HG03175 (cell line): ENCODE measurements around the gene PRR36.

Experiments
- ATAC-seq: cut with Tn5 transposase; IDR thresholded peaks from one replicate; pipeline ENCODE4 v1.9.1; 2021; ENCODE audit warnings: mild to moderate bottlenecking, moderate library complexity; ENCODE audit not compliant: unreplicated experiment

PRR36 gene

DNA sequence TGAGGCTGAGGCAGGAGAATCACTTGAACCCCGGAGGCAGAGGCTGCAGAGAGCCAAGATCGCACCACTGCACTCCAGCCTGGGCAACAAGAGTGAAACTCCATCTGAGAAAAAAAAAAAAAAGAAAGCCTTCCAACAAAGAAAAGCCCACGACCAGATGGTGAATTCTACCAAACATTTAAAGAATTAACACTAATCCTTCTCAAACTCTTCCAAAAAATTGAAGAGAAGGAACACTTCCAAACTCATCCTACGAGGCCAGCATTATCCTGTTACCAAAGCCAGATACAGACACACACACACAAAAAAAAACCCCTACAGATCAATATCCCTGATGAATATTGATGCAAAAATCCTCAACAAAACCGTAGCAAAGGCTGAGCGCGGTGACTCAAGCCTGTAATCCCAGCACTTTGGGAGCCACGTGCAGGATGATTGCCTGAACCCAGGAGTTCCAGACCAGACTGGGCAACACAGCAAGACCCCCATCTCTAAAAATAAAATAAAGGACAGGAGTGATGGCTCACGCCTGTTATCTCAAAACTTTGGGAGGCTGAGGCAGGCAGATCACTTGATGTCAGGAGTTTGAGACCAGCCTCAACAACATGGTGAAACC lies 50.4 kb downstream of the PRR36 start:
- no peak for ATAC-seq

DNA sequence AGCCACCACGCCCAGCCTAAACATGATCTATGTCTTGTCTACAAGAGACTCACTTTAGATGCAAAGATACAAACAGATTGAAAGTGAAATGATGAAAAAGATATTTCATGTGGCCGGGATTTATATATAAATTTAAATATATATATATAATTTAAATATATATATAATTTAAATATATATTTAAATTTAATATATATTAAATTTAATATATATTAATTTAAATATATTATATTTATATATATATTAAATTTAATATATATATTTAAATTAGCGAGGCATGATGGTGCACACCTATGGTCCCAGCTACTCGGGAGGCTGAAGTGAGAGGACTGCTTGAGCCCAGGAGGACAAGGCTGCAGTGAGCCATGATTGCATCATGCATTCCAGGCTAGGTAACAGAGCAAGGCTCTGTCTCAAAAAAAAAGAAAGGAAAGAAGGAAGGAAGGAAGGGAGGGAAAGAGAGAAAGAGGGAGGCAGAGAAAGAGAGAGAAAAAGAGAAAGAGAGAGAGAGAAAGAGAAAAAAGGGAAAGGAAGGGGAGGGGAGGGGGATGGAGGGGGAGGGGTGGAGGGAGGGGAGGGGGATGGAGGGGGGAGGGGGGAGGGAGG lies 51.2 kb downstream of the PRR36 start:
- ATAC-seq = no peak

DNA sequence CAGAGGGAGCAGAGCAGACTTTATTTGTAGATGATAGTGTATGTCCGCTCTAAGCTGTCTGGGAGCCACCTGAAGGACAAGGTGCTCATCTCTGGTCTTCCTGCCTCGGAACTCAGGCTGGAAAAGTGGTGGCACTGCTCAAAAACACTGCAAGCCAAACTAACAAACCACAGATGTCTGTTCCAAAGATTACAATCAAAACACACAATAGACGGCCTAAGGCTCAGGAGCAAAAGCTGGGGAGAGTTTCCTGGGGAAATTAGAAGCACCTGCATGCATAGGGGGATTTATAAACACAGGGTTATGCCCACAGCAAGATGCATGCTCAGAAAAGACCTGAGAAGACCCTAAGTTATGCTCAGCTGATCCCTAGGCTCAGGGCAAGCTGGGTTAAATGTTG lies 53.6 kb downstream of the PRR36 start:
- no peak for ATAC-seq

DNA sequence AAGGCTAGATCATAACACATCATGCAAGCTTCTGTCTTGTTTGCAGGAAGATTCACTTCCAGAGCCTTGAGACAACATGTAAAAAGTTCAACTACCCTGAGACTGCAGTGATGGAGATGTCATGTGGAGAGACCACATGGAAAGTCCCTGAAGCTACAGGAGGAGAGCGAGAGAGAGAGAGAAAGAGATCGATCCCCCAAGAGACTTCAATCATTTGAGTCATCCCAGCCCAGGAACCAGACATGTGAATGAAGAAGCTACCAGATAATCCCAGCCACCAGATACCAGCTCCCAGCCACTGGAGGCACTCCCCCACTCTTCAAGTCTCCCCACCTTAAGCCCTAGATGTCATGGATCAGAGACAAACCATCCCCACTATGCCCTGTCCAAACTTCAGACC lies 54.9 kb downstream of the PRR36 start:
- no peak for ATAC-seq

DNA sequence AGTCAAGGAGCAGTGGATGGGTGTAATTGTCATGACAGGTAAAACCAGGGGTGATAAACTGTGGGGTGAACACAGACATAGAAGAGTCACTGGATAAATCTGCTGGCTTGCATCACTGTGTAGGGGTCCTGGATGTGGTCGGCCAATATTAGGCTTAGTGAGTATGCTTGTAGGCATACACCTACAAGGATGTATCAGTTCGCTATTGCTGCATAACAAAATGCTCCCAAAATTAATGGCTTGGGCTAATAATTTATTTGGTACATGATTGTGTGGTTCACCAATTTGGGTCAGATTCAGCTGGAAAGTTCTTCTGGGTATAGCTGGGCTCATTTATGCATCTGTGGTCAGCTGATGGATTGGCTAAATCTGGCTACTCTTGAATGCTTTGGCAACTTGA lies 55.4 kb downstream of the PRR36 start:
- no peak for ATAC-seq
